Neuronal stem cell (in vitro differentiated cells): ENCODE data around the gene TUBGCP6.
A peak's percentile ranks its signal among the peaks of the same experiment; 100 is the strongest.

ENCODE experiments used
- DNase-seq: peaks from one replicate; pipeline ENCODE4 v3.0.0-alpha.2; 2013; ENCODE audit warnings: low spot score
- H2AFZ ChIP-seq: one replicate; pipeline ENCODE4 v1.6.1; 2013; ENCODE audit warnings: mild to moderate bottlenecking, low read length, inconsistent platforms
- H2AK5ac ChIP-seq: 2 replicates; pipeline ENCODE4 v1.6.1; 2013; ENCODE audit warnings: low read depth, mild to moderate bottlenecking, inconsistent platforms, low read length, moderate library complexity, mixed read lengths
- H2BK120ac ChIP-seq: 2 replicates; pipeline ENCODE4 v1.6.1; 2013; ENCODE audit warnings: low read depth, mild to moderate bottlenecking, inconsistent platforms, low read length, moderate library complexity, mixed read lengths
- H2BK12ac ChIP-seq: one replicate; pipeline ENCODE4 v1.6.1; 2013; ENCODE audit warnings: low read length, inconsistent platforms
- H2BK15ac ChIP-seq: 2 replicates; pipeline ENCODE4 v1.6.1; 2013; ENCODE audit warnings: mild to moderate bottlenecking, low read length, inconsistent platforms, mixed read lengths
- H2BK5ac ChIP-seq: one replicate; pipeline ENCODE4 v1.6.1; 2013; ENCODE audit warnings: inconsistent platforms, mild to moderate bottlenecking, low read length, moderate library complexity
- H3K14ac ChIP-seq: one replicate; pipeline ENCODE4 v1.6.1; 2013; ENCODE audit warnings: low read length, inconsistent platforms
- H3K18ac ChIP-seq: 2 replicates; pipeline ENCODE4 v1.6.1; 2013; ENCODE audit warnings: low read length, inconsistent platforms
- H3K23ac ChIP-seq: 2 replicates; pipeline ENCODE4 v1.6.1; 2013; ENCODE audit warnings: low read depth, mild to moderate bottlenecking, mixed read lengths, low read length, inconsistent platforms; ENCODE audit not compliant: poor library complexity
- H3K27ac ChIP-seq: replicated peaks from 3 replicates; pipeline ENCODE4 v1.5.1; 2013; ENCODE audit warnings: low read length, inconsistent platforms
- H3K27me3 ChIP-seq, 3 experiments: 2 replicates each; pipeline ENCODE4 v1.6.1; 2013; ENCODE audit warnings: low read length in 3 of 3, mild to moderate bottlenecking in 2 of 3, inconsistent platforms in 1 of 3, low read depth in 1 of 3, mixed read lengths in 1 of 3, moderate library complexity in 1 of 3; ENCODE audit not compliant: control insufficient read depth in 3 of 3, insufficient read depth in 3 of 3
- H3K36me3 ChIP-seq, 2 donors: replicated peaks in 1 of 2; 2 replicates each; pipeline ENCODE4 v1.6.1; 2013; ENCODE audit warnings: low read length in 2 of 2; ENCODE audit not compliant: control insufficient read depth in 2 of 2, insufficient read depth in 2 of 2
- H3K4ac ChIP-seq: 2 replicates; pipeline ENCODE4 v1.6.1; 2013; ENCODE audit warnings: inconsistent platforms, mild to moderate bottlenecking, low read length, moderate library complexity
- H3K4me1 ChIP-seq, 2 donors: 1 replicate in 1 of 2; 2 replicates in 1 of 2; pipeline ENCODE4 v1.6.1; 2013; ENCODE audit warnings: low read length in 2 of 2, low read depth in 1 of 2; ENCODE audit not compliant: control insufficient read depth in 2 of 2, insufficient read depth in 1 of 2
- H3K4me2 ChIP-seq: one replicate; pipeline ENCODE4 v1.6.1; 2013; ENCODE audit warnings: mild to moderate bottlenecking, low read length, inconsistent platforms; ENCODE audit not compliant: insufficient read depth, poor library complexity, severe bottlenecking
- H3K4me3 ChIP-seq, 2 donors: 2 replicates each; pipeline ENCODE4 v1.5.1; 2013; ENCODE audit warnings: low read length in 2 of 2, mild to moderate bottlenecking in 2 of 2, inconsistent platforms in 1 of 2, moderate library complexity in 1 of 2
- H3K79me1 ChIP-seq: one replicate; pipeline ENCODE4 v1.6.1; 2013; ENCODE audit warnings: low read depth, mild to moderate bottlenecking, inconsistent platforms, low read length, moderate library complexity
- H3K9ac ChIP-seq: one replicate; pipeline ENCODE4 v1.6.1; 2013; ENCODE audit warnings: mild to moderate bottlenecking, low read depth, low read length, inconsistent platforms; ENCODE audit not compliant: poor library complexity
- H3K9me3 ChIP-seq, 2 donors: replicated peaks in 1 of 2; 2 replicates each; pipeline versions ENCODE3 to v1.6.1; 2013; ENCODE audit warnings: low read length in 2 of 2, mild to moderate bottlenecking in 2 of 2, inconsistent platforms in 1 of 2, low read depth in 1 of 2, mixed read lengths in 1 of 2, moderate library complexity in 1 of 2; ENCODE audit not compliant: control insufficient read depth in 2 of 2, insufficient read depth in 1 of 2
- H4K8ac ChIP-seq: one replicate; pipeline ENCODE4 v1.6.1; 2013; ENCODE audit warnings: low read depth, mild to moderate bottlenecking, inconsistent platforms, low read length, moderate library complexity
- H4K91ac ChIP-seq: one replicate; pipeline ENCODE4 v1.6.1; 2013; ENCODE audit warnings: low read length, low read depth, mild to moderate bottlenecking, inconsistent platforms; ENCODE audit not compliant: poor library complexity
- WGBS, 2 donors: extraction: QIAGEN DNeasy Blood & Tissue Kit; methylation state at CpG; one replicate each; pipeline ENCODE4 v1.1.7; 2013; ENCODE audit warnings: missing lambda C conversion rate in 2 of 2, mixed read lengths in 1 of 2; ENCODE audit not compliant: insufficient read length in 2 of 2, insufficient replicate concordance in 1 of 2; ENCODE audit errors: extremely low coverage in 2 of 2; 5-methylcytosine and 5-hydroxymethylcytosine counted together

TUBGCP6 gene

GRCh38 chr22:50175191-50175461, 69.7 kb downstream of the TUBGCP6 start:
- no CpG with 5 or more reads among the region's 6 CpGs for WGBS, 2 donors
- H3K9ac ChIP-seq, result no peak overlapping the region
- H3K27me3 ChIP-seq, result peaks cover 0 to 45% (median 13%) of the 10 kb centered on the region in 3 experiments
- no peak overlapping the region for H4K91ac ChIP-seq
- no peak overlapping the region for H4K8ac ChIP-seq
- H3K4me3 ChIP-seq, result no peak overlapping the region
- H3K4ac ChIP-seq, result no peak overlapping the region
- peaks cover 4% of the 10 kb centered on the region for H3K79me1 ChIP-seq
- no peak for DNase-seq
- no peak overlapping the region for H3K4me2 ChIP-seq
- no peak overlapping the region for H2BK120ac ChIP-seq
- H2AFZ ChIP-seq, result no peak overlapping the region
- H3K36me3 ChIP-seq, result no peaks in the 10 kb centered on the region
- H3K14ac ChIP-seq, result peak overlapping the region; percentile 89
- peak overlapping the region; percentile 56 for H2AK5ac ChIP-seq
- peaks cover 0 to 6% of the 10 kb centered on the region in 2 donors for H3K9me3 ChIP-seq
- H2BK12ac ChIP-seq, result no peak overlapping the region
- H3K4me1 ChIP-seq, result peaks cover 2 to 5% of the 10 kb centered on the region in 2 donors
- H2BK15ac ChIP-seq, result no peak overlapping the region
- no peak overlapping the region for H2BK5ac ChIP-seq
- peak overlapping the region; percentile 38 for H3K18ac ChIP-seq
- no peak overlapping the region for H3K23ac ChIP-seq
- no peak overlapping the region for H3K27ac ChIP-seq

GRCh38 chr22:50174382-50175190, 70.2 kb downstream of the TUBGCP6 start:
- Histone ChIP-seq H3K23ac (no peak overlapping the region), H2BK120ac (peak overlapping the region; percentile 54), H2AFZ (no peak overlapping the region), H2BK12ac (no peak overlapping the region), H3K79me1 (peaks cover 4% of the 10 kb centered on the region), H3K27me3 (peaks cover 0 to 45% (median 15%) of the 10 kb centered on the region in 3 experiments), H3K27ac (no peak overlapping the region), H3K4ac (no peak overlapping the region), H2BK5ac (no peak overlapping the region), H3K14ac (peak overlapping the region; percentile 89), H3K4me3 (no peak overlapping the region), H3K18ac (no peak overlapping the region), H2AK5ac (peak overlapping the region; percentile 75), H3K9ac (no peak overlapping the region), H4K8ac (no peak overlapping the region), H3K4me1 (peaks cover 0 to 3% of the 10 kb centered on the region in 2 donors), H3K36me3 (no peaks in the 10 kb centered on the region), H2BK15ac (no peak overlapping the region), H3K9me3 (peaks cover 0 to 5% of the 10 kb centered on the region in 2 donors), H3K4me2 (no peak overlapping the region), H4K91ac (no peak overlapping the region)
- WGBS, 2 donors, result no CpG with 5 or more reads among the region's 27 CpGs
- no peak for DNase-seq

- no peak overlapping the region for H3K4ac ChIP-seq
- H3K79me1 ChIP-seq, result peaks cover 4% of the 10 kb centered on the region
- peaks cover 0 to 5% of the 10 kb centered on the region in 2 donors for H3K9me3 ChIP-seq
- no peak overlapping the region for H2AFZ ChIP-seq
- peaks cover 0 to 50% (median 21%) of the 10 kb centered on the region in 3 experiments for H3K27me3 ChIP-seq
- no peak overlapping the region for H3K18ac ChIP-seq
- peaks cover 0 to 2% of the 10 kb centered on the region in 2 donors for H3K4me1 ChIP-seq
- H3K4me3 ChIP-seq, result no peak overlapping the region
- no peak overlapping the region for H4K91ac ChIP-seq
- peak overlapping the region; percentile 13 for H3K9ac ChIP-seq
- H2BK5ac ChIP-seq, result no peak overlapping the region
- no peak overlapping the region for H3K14ac ChIP-seq
- H3K36me3 ChIP-seq, result no peaks in the 10 kb centered on the region
- no peak overlapping the region for H2BK12ac ChIP-seq
- H2BK15ac ChIP-seq, result no peak overlapping the region
- WGBS, 2 donors, result no CpG with 5 or more reads among the region's 6 CpGs
- no peak overlapping the region for H2BK120ac ChIP-seq
- no peak for DNase-seq
- H3K23ac ChIP-seq, result peak overlapping the region; percentile 39
- peak overlapping the region; percentile 75 for H2AK5ac ChIP-seq
- H4K8ac ChIP-seq, result no peak overlapping the region
- H3K27ac ChIP-seq, result no peak overlapping the region
- H3K4me2 ChIP-seq, result no peak overlapping the region
These were observed 70.9 kb downstream of the TUBGCP6 start for GRCh38 chr22:50173983-50174355.

- Histone ChIP-seq H3K79me1 (peaks cover 4% of the 10 kb centered on the region), H4K8ac (no peak overlapping the region), H3K27me3 (peaks cover 0 to 55% (median 24%) of the 10 kb centered on the region in 3 experiments), H2BK120ac (no peak overlapping the region), H3K27ac (no peak overlapping the region), H2BK15ac (no peak overlapping the region), H2AFZ (no peak overlapping the region), H3K4me2 (no peak overlapping the region), H3K18ac (no peak overlapping the region), H3K9ac (no peak overlapping the region), H3K4me3 (no peak overlapping the region), H3K36me3 (no peaks in the 10 kb centered on the region), H3K23ac (no peak overlapping the region), H2AK5ac (peak overlapping the region; percentile 75), H2BK5ac (no peak overlapping the region), H2BK12ac (no peak overlapping the region), H3K14ac (no peak overlapping the region), H3K9me3 (peaks cover 0 to 5% of the 10 kb centered on the region in 2 donors), H3K4me1 (peaks cover 0 to 2% of the 10 kb centered on the region in 2 donors), H4K91ac (no peak overlapping the region), H3K4ac (no peak overlapping the region)
- DNase-seq, result no peak
- no CpG with 5 or more reads among the region's 26 CpGs for WGBS, 2 donors
These were observed 71.4 kb downstream of the TUBGCP6 start for GRCh38 chr22:50173311-50173982.
